Measurements from ENCODE around the gene DEPDC7.

The DEPDC7 gene

GRCh38 chr11:33033493-33033892 lies 17.8 kb downstream of the DEPDC7 start:
- DNase-seq (ENCODE audit: low read depth), result no peak
- no peak for TF ChIP-seq CTCF (IDR thresholded peaks at IDR 0.05; ENCODE audit: low read depth, low read length, missing control alignments)

GRCh38 chr11:33035011-33035410 lies 19.3 kb downstream of the DEPDC7 start:
- H3K4me3 ChIP-seq (ENCODE audit: low read depth, low read length), result no peak overlapping the region
- TF ChIP-seq CTCF (IDR thresholded peaks at IDR 0.05; ENCODE audit: low read depth, low read length, missing control alignments), result no peak
- DNase-seq (ENCODE audit: low read depth), result no peak

More at GRCh38 chr11:33033493-33033892, 17.8 kb downstream of the DEPDC7 start:
- H3K4me3 ChIP-seq (ENCODE audit: low read depth, low read length), result no peak overlapping the region

DNA sequence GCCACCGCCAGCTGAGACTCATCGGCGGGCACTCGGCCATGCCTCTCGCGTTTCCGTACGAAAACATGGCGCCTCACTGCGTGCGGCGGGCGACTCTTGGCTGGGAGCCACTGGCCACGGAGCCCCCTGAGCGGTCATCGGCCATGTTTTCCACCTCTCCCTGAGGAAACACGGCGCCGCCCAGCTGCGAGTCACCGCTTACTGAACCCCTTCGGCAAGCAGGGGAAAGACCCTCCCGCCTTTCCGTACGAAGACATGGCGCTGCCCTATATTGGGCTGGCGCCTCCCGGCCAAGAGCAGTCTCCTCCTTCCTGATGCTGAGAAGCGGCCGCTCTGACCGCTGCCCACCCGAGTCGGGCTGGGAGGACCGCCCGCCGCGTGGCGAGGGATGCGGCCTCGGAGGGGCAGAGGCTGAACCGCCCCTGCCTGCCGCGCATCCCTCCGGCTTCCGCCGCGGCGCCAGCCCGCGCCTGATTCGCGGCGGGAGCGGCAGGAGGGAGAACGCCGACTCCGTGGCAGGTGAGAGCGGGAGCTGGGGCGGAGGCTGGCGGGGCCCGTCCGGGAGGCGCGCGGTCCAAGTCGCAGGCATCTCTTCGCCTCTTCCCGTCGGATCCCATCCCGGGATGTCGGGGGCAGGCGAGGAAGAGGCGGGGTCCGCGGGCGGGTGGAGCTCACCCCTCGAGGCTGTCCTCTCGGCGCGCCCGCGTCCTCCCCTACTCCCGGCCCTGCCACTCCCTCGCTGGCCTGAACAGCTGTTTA lies 23.8 kb downstream of the DEPDC7 start, which contains the start of gene TCP11L1:
Gene TCP11L1, plus strand, starts transcription at position 299 of the 759 bp plus-strand sequence. CDS start 4,202 bp downstream, outside the sequence.
- peak within 1 kb of the TSS; percentile 94 for H3K4me3 ChIP-seq (ENCODE audit: low read depth, low read length)
- no peak for TF ChIP-seq CTCF (IDR thresholded peaks at IDR 0.05; ENCODE audit: low read depth, low read length, missing control alignments)
- peak; percentile 60 for DNase-seq (ENCODE audit: low read depth)

- no peak for TF ChIP-seq CTCF (IDR thresholded peaks at IDR 0.05; ENCODE audit: low read depth, low read length, missing control alignments)
- no peak for DNase-seq (ENCODE audit: low read depth)
- H3K4me3 ChIP-seq (ENCODE audit: low read depth, low read length), result peak overlapping the region; percentile 94
Observed at GRCh38 chr11:33040033-33040861, 24.6 kb downstream of the DEPDC7 start.

DNA sequence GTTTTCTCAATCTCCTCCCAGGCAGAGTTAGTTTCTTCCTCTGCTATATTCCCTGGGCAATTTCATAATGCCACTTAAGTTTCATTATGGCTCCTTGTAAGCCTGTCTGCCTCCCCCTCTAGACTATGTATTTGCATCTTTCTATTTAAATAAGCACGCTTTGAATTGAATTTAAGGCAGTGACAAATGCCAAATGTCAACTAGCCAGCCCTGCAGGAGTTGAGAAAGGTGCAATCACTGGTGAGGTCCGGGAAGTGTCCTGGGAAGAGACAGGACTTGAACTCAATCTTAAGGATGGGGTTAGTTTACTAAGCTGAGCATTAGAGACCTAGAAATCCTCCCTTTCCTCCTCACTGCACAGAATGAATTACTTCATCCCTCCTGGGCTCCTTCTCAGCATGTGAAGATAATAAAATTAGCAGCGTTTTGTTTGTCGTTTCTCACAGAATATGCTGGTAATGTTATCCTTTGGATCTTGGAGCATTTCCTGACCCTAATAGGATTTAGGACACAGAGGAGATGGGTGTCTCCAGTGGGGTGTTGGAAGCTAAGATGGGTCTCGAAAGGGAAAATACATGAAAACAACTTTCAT lies 25.3 kb downstream of the DEPDC7 start:
- no peak for TF ChIP-seq CTCF (IDR thresholded peaks at IDR 0.05; ENCODE audit: low read depth, low read length, missing control alignments)

GRCh38 chr11:33043221-33043830 lies 27.6 kb downstream of the DEPDC7 start:
- no peak for DNase-seq (ENCODE audit: low read depth)
- TF ChIP-seq CTCF (IDR thresholded peaks at IDR 0.05; ENCODE audit: low read depth, low read length, missing control alignments), result no peak
- H3K4me3 ChIP-seq (ENCODE audit: low read depth, low read length), result no peak overlapping the region

More for the DNA sequence above, 25.3 kb downstream of the DEPDC7 start:
- peak overlapping the region; percentile 94 for H3K4me3 ChIP-seq (ENCODE audit: low read depth, low read length)
- DNase-seq (ENCODE audit: low read depth), result no peak

All from GM12864 (cell line).